HepG2 (cell line): ENCODE measurements around the gene AHNAK. TPM values are rescaled to one million over a fixed set of nuclear protein-coding genes. Genes with fewer than 3 reads are reported as not detected.

Experiments
- AFF4 ChIP-seq: sonication (generic); formaldehyde crosslinking; IDR thresholded peaks from 2 replicates; pipeline ENCODE4 v1.4.0; 2020; ENCODE audit warnings: missing genetic modification reagents
- ATAD3A ChIP-seq: sonication (generic); formaldehyde crosslinking; IDR thresholded peaks from 2 replicates; pipeline ENCODE4 v1.4.0; 2020; ENCODE audit warnings: missing genetic modification reagents
- BHLHE40 ChIP-seq: IDR thresholded peaks from 2 replicates; pipeline ENCODE4 v1.6.1; 2011; ENCODE audit warnings: low read length, improper control_type of control experiment
- CTCF ChIP-seq: sonication (generic); formaldehyde crosslinking; IDR thresholded peaks from 2 replicates; pipeline ENCODE4 v1.5.0; 2020; ENCODE audit warnings: mild to moderate bottlenecking, missing genetic modification reagents, moderate library complexity
- DBP ChIP-seq: sonication (generic); formaldehyde crosslinking; IDR thresholded peaks from 2 replicates; pipeline ENCODE4 v1.4.0; 2020; ENCODE audit warnings: missing genetic modification reagents; ENCODE audit errors: not compliant biosample characterization
- GFI1 ChIP-seq: sonication (generic); formaldehyde crosslinking; IDR thresholded peaks from 2 replicates; pipeline ENCODE4 v1.5.0; 2020; ENCODE audit warnings: missing genetic modification reagents, mild to moderate bottlenecking, borderline replicate concordance
- GPBP1L1 ChIP-seq: sonication (generic); formaldehyde crosslinking; IDR thresholded peaks from 2 replicates; pipeline ENCODE4 v1.5.0; 2020; ENCODE audit warnings: mild to moderate bottlenecking, missing genetic modification reagents
- KAT8 ChIP-seq: IDR thresholded peaks from 2 replicates; pipeline ENCODE4 v1.6.1; 2016; ENCODE audit warnings: missing genetic modification reagents, missing compliant biosample characterization
- MATR3 ChIP-seq: sonication (generic); formaldehyde crosslinking; IDR thresholded peaks from 2 replicates; pipeline ENCODE4 v1.4.0; 2020; ENCODE audit warnings: missing genetic modification reagents
- NR2F2 ChIP-seq: IDR thresholded peaks from 2 replicates; pipeline ENCODE4 v1.6.1; 2012; ENCODE audit warnings: low read depth, inconsistent platforms, borderline replicate concordance
- POGK ChIP-seq: sonication (generic); formaldehyde crosslinking; conservative IDR thresholded peaks from 2 replicates; pipeline ENCODE4 v1.8.0; 2022; ENCODE audit warnings: mild to moderate bottlenecking, moderate library complexity, missing genetic modification reagents
- RBFOX2 ChIP-seq: fragments of 200-400 bp; formaldehyde crosslinking; IDR thresholded peaks from 2 replicates; pipeline ENCODE4 v1.6.1; 2017; ENCODE audit warnings: low read depth, mild to moderate bottlenecking, low read length
- SCMH1 ChIP-seq: sonication (generic); formaldehyde crosslinking; IDR thresholded peaks from 2 replicates; pipeline ENCODE4 v1.9.0; 2021; ENCODE audit warnings: missing genetic modification reagents, mild to moderate bottlenecking, borderline replicate concordance
- SETDB1 ChIP-seq: sonication (generic); formaldehyde crosslinking; IDR thresholded peaks from 2 replicates; pipeline ENCODE4 v1.5.1; 2020; ENCODE audit warnings: missing genetic modification reagents, mild to moderate bottlenecking, borderline replicate concordance
- TERF1 ChIP-seq: sonication (generic); formaldehyde crosslinking; IDR thresholded peaks from 2 replicates; pipeline ENCODE4 v1.8.0; 2022; ENCODE audit warnings: mild to moderate bottlenecking, missing genetic modification reagents, moderate library complexity
- TRIM24 ChIP-seq: sonication (generic); formaldehyde crosslinking; IDR thresholded peaks from 2 replicates; pipeline ENCODE4 v1.8.0; 2022; ENCODE audit warnings: mild to moderate bottlenecking, missing genetic modification reagents
- ZNF510 ChIP-seq: sonication (generic); formaldehyde crosslinking; IDR thresholded peaks from 2 replicates; pipeline ENCODE4 v1.4.0; 2020; ENCODE audit warnings: low read depth, mild to moderate bottlenecking, missing genetic modification reagents
- ZNF749 ChIP-seq: sonication (generic); formaldehyde crosslinking; IDR thresholded peaks from 2 replicates; pipeline ENCODE4 v1.8.0; 2022; ENCODE audit warnings: mild to moderate bottlenecking, missing genetic modification reagents, moderate library complexity, borderline replicate concordance
- polyA plus RNA-seq, 8 experiments: library from polyadenylated mRNA; depleted of rRNA in 3 of 8; stranded (reverse) in 7 of 8; unstranded in 1 of 8; fragments of >200 nt; fragmentation: Illumina TruSeq in 4 of 8; extraction: Trizol in 4 of 8; gene quantifications; 2 replicates each; pipeline versions ENCODE4 v1.2.1 to v1.2.3, GENCODE V29; 2011 to 2016; ENCODE audit warnings: low read depth in 4 of 8, missing spikeins in 1 of 8, mixed read lengths in 1 of 8; ENCODE audit not compliant: insufficient read depth in 1 of 8
- total RNA-seq, 5 experiments: library from RNA; depleted of rRNA; stranded (reverse); fragments of >200 nt; fragmentation: Illumina TruSeq; extraction: Trizol; gene quantifications; 2 replicates each; pipeline ENCODE4 v1.2.3, GENCODE V29; 2016; ENCODE audit warnings: low read depth in 1 of 5

Gene AHNAK
- total and polyA plus RNA-seq, 2 of the 13 experiments (the other 11 are each of a cell fraction or from before 2014, with no cell fraction given), result 23.4 to 25.0 TPM

- no peak for TF ChIP-seq ZNF749 (CRISPR knock-in tag)
- TF ChIP-seq GFI1 (CRISPR knock-in tag), result 0 out of 2 replicates have a peak, but pooled peaks have one; percentile 51
- peak; percentile 33; the same call in 1 of the 2 replicates for TF ChIP-seq NR2F2
- no peak for TF ChIP-seq BHLHE40
- 0 out of 2 replicates have a peak, but pooled peaks have one; percentile 20 for TF ChIP-seq SETDB1
- TF ChIP-seq TERF1 (CRISPR knock-in tag), result no peak
- TF ChIP-seq POGK (CRISPR knock-in tag), result peak; percentile 93
- TF ChIP-seq GPBP1L1 (CRISPR knock-in tag), result no peak
- no peak for TF ChIP-seq AFF4 (CRISPR knock-in tag)
- peak; percentile 98 for TF ChIP-seq KAT8 (CRISPR knock-in tag)
- TF ChIP-seq TRIM24, result no peak
- TF ChIP-seq SCMH1, result no peak
- no peak for TF ChIP-seq ATAD3A (CRISPR knock-in tag)
- TF ChIP-seq RBFOX2, result peak; percentile 63
- no peak for TF ChIP-seq DBP (CRISPR knock-in tag)
- TF ChIP-seq ZNF510 (CRISPR knock-in tag), result no peak
- TF ChIP-seq CTCF (CRISPR knock-in tag), result no peak; the same call in 1 of the 2 replicates
- no peak for TF ChIP-seq MATR3 (CRISPR knock-in tag)
Measured at GRCh38 chr11:62591448-62592145, 45.0 kb upstream of the AHNAK start, which contains the start of gene TUT1 (continued).
